ENCODE data around the gene GPR85.

- TF ChIP-seq CTCF (IDR thresholded peaks at IDR 0.05; ENCODE audit: low read depth, low read length, missing input control) = no peak
- TF ChIP-seq REST (IDR thresholded peaks at IDR 0.05) = no peak
These were observed 2.7 kb downstream of the GPR85 start for GRCh38 chr7:113083816-113084495.
